Kidney (tissue), 14 donors: ENCODE data around the gene SCN2A. TPM values are rescaled to one million over a fixed set of nuclear protein-coding genes. Genes with fewer than 3 reads are reported as not detected.

ENCODE experiments used
- DNase-seq, 5 donors: peaks; one replicate each; pipeline ENCODE4 v3.0.0-alpha.2; 2013 to 2020
- FAIRE-seq: peaks from 2 replicates; lab custom pipeline; 2012; peaks lifted over from hg19 to GRCh38; lab: Jason Lieb, UNC
- H3K27ac ChIP-seq, 2 donors: one replicate each; pipeline ENCODE4 v1.7.0; 2013; ENCODE audit warnings: low read depth in 2 of 2, low read length in 2 of 2, inconsistent platforms in 1 of 2
- H3K27me3 ChIP-seq: one replicate; pipeline ENCODE4 v1.7.1; 2013; ENCODE audit warnings: low read length, inconsistent platforms; ENCODE audit not compliant: control insufficient read depth, insufficient read depth
- H3K36me3 ChIP-seq, 3 donors: one replicate each; pipeline versions ENCODE4 v1.7.0 to v1.7.1; 2013; ENCODE audit warnings: low read length in 3 of 3, control low read depth in 1 of 3, inconsistent platforms in 1 of 3; ENCODE audit not compliant: insufficient read depth in 3 of 3, control insufficient read depth in 2 of 3
- H3K4me1 ChIP-seq, 3 donors: one replicate each; pipeline versions ENCODE4 v1.7.0 to v1.7.1; 2013; ENCODE audit warnings: low read length in 3 of 3, inconsistent platforms in 1 of 3, low read depth in 1 of 3; ENCODE audit not compliant: control insufficient read depth in 2 of 3, insufficient read depth in 2 of 3
- H3K4me3 ChIP-seq, 3 donors: one replicate each; pipeline versions ENCODE4 v1.7.0 to v1.8.1; 2013; ENCODE audit warnings: low read length in 3 of 3, control low read depth in 1 of 3, inconsistent platforms in 1 of 3
- H3K9ac ChIP-seq, 3 donors: one replicate each; pipeline versions ENCODE4 v1.7.0 to v1.7.1; 2013; ENCODE audit warnings: low read length in 3 of 3, control low read depth in 1 of 3, inconsistent platforms in 1 of 3
- H3K9me3 ChIP-seq, 3 donors: one replicate each; pipeline versions ENCODE4 v1.7.0 to v1.7.1; 2013; ENCODE audit warnings: low read length in 3 of 3, control low read depth in 1 of 3, inconsistent platforms in 1 of 3; ENCODE audit not compliant: control insufficient read depth in 2 of 3, insufficient read depth in 1 of 3
- intact Hi-C: fragments of 100-400 bp; cut with DNase I; formaldehyde crosslinking; loops from one replicate; pipeline ENCODE4 v1.11.1; 2022
- polyA plus RNA-seq: library from polyadenylated mRNA; stranded (reverse); fragments of 350-450 nt; fragmentation: Illumina TruSeq; extraction: RNeasy Lipid Tissue Mini Kit (QIAGEN cat#74804); gene quantifications from one replicate; pipeline ENCODE4 v1.2.3, GENCODE V29; 2014; ENCODE audit warnings: low read depth, low replicate concordance; ENCODE audit not compliant: insufficient read depth
- total RNA-seq: library from RNA; stranded (reverse); fragmentation: NEBNext Ultra II Directional; extraction: Animal tissue kit (Norgen Biotek cat#: 25700); gene quantifications from one replicate; pipeline ENCODE4 v1.2.1, GENCODE V29; 2021
- TF ChIP-seq, protein P1 (sequence below): IDR thresholded peaks from 3 replicates; pipeline ENCODE4 v1.5.1; 2012; ENCODE audit warnings: mild to moderate bottlenecking, moderate library complexity, borderline replicate concordance; ENCODE audit not compliant: insufficient read depth; ENCODE audit errors: extremely low read depth
- donor health status: control.
- donor health status: control.
- donor health status: control.
- donor health status: control.
- donor health status: control.
- donor health status: DM: yes; HTN: yes; CAD: no.
- donor health status: Normal renal cell carcinoma (clear cell type).

SCN2A gene
- total and polyA plus RNA-seq, 2 donors from 2014 or later = 2.7 to 9.9 TPM

DNA sequence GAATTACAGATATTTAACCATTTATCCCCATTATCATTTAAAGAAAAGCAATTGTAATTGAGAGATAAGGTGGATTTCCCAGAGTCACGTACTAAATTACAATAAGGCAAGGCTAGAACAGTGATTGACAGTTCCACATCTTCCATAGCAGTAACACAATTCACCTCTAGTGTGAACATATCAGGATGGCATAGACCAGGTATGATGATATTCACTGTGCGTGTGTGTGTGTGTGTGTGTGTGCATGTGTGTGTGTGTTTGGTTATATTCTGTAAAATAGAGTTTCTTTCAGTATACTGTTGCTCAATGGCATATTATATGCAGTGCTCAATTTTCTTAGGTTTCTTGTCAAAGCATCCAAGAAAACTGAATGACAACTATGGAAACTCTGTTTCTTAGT, 1.7 kb downstream of the SCN2A start:
- intact Hi-C loops = no loop called here
- H3K9ac ChIP-seq = no peak overlapping the region
- DNase-seq (no peak), FAIRE-seq (no peak)
- H3K27ac ChIP-seq = no peak overlapping the region
- H3K36me3 ChIP-seq = no peaks in the 10 kb centered on the region
- H3K27me3 ChIP-seq = no peaks in the 10 kb centered on the region
- no peaks in the 10 kb centered on the region for H3K4me1 ChIP-seq
- H3K9me3 ChIP-seq = no peaks in the 10 kb centered on the region
- H3K4me3 ChIP-seq = no peak overlapping the region
- TF ChIP-seq, protein P1, sequence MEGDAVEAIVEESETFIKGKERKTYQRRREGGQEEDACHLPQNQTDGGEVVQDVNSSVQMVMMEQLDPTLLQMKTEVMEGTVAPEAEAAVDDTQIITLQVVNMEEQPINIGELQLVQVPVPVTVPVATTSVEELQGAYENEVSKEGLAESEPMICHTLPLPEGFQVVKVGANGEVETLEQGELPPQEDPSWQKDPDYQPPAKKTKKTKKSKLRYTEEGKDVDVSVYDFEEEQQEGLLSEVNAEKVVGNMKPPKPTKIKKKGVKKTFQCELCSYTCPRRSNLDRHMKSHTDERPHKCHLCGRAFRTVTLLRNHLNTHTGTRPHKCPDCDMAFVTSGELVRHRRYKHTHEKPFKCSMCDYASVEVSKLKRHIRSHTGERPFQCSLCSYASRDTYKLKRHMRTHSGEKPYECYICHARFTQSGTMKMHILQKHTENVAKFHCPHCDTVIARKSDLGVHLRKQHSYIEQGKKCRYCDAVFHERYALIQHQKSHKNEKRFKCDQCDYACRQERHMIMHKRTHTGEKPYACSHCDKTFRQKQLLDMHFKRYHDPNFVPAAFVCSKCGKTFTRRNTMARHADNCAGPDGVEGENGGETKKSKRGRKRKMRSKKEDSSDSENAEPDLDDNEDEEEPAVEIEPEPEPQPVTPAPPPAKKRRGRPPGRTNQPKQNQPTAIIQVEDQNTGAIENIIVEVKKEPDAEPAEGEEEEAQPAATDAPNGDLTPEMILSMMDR = no peak

DNA sequence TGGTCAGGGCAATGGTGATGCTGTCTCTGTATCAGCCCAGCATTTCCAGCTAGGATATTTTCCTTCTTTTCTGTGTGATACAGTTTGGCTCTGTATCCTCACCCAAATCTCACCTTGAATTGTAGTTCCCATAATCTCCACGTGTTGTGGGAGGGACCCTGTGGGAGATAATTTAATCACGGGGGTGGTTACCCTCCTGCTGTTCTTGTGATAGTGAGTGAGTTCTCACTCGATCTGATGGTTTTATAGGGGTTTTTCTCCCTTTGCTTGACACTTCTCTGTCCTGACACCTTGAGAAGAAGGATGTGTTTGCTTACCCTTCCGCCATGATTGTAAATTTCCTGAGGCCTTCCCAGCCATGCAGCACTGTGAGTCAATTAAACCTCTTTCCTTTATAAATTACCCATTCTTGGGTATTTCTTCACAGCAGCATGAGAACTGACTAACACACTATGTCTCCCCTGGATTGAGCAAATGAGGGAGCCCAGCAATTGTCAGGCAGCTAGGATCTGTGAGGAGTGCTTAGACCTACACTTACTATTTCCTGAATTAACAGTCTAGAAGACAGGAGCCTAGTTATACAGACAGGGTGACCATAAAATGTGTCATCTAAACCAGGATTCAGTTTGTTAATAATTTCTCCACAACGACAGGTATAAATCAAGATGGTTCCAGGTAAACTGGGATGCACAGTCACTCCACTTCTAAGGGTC, 6.0 kb downstream of the SCN2A start:
- Histone ChIP-seq H3K4me1 (no peaks in the 10 kb centered on the region), H3K27ac (no peak overlapping the region), H3K9me3 (no peaks in the 10 kb centered on the region), H3K4me3 (no peak overlapping the region), H3K27me3 (no peaks in the 10 kb centered on the region), H3K9ac (no peak overlapping the region), H3K36me3 (no peaks in the 10 kb centered on the region)
- FAIRE-seq (no peak), DNase-seq (no peak)
- intact Hi-C loops = no loop called here
- TF ChIP-seq, protein P1 = no peak

DNA sequence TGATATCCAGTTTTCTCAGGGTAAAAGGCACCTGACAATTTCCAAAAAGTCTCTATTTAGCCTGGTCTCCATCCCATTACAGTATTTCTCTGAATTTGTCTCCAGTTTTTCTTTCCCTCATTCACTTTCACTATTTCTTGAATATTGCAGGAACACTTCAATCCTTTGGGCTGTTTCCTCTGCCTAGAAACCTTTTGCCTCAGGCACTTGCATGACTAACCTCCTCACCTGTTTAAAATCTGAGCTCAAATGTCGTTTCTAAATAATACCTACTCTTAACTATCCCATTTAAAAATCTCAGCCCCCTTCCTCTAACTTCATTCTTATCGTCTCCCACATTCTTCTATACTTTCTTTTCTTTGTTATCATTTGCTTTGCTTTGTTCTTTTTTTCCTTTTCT, 9.0 kb downstream of the SCN2A start:
- Histone ChIP-seq H3K27me3 (no peaks in the 10 kb centered on the region), H3K36me3 (no peaks in the 10 kb centered on the region), H3K9me3 (no peaks in the 10 kb centered on the region), H3K9ac (no peak overlapping the region), H3K4me1 (no peaks in the 10 kb centered on the region), H3K4me3 (no peak overlapping the region), H3K27ac (no peak overlapping the region)
- TF ChIP-seq, protein P1 = no peak
- no peak for FAIRE-seq
- intact Hi-C loops = no loop called here
- DNase-seq = no peak

DNA sequence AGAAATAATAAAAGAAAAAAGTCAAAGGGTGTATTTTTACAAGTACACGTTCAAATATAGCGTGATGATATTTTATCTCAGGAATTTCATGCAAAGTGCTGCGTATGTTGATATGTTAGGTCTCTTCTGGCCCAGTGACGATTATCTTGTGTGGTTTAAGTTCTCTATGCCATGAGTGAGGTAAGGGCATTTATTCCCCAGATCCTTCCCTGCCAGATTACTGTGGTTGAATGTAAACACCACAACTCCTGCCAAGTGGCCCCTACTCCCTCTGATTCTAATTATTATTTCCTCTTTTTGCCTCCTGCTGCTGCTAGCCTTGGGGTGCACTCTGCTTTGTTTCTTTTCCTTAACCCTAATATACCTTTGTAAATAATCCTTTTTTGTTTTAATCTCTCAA, 12.2 kb downstream of the SCN2A start:
- intact Hi-C loops = no loop called here
- H3K27ac ChIP-seq = no peak overlapping the region
- H3K9ac ChIP-seq = no peak overlapping the region
- FAIRE-seq = no peak
- TF ChIP-seq, protein P1 = no peak
- no peaks in the 10 kb centered on the region for H3K27me3 ChIP-seq
- no peaks in the 10 kb centered on the region for H3K4me1 ChIP-seq
- no peak for DNase-seq
- H3K4me3 ChIP-seq = no peak overlapping the region
- no peaks in the 10 kb centered on the region for H3K36me3 ChIP-seq
- H3K9me3 ChIP-seq = no peaks in the 10 kb centered on the region
